ENCODE results near the gene XKRX.

Gene XKRX

DNA sequence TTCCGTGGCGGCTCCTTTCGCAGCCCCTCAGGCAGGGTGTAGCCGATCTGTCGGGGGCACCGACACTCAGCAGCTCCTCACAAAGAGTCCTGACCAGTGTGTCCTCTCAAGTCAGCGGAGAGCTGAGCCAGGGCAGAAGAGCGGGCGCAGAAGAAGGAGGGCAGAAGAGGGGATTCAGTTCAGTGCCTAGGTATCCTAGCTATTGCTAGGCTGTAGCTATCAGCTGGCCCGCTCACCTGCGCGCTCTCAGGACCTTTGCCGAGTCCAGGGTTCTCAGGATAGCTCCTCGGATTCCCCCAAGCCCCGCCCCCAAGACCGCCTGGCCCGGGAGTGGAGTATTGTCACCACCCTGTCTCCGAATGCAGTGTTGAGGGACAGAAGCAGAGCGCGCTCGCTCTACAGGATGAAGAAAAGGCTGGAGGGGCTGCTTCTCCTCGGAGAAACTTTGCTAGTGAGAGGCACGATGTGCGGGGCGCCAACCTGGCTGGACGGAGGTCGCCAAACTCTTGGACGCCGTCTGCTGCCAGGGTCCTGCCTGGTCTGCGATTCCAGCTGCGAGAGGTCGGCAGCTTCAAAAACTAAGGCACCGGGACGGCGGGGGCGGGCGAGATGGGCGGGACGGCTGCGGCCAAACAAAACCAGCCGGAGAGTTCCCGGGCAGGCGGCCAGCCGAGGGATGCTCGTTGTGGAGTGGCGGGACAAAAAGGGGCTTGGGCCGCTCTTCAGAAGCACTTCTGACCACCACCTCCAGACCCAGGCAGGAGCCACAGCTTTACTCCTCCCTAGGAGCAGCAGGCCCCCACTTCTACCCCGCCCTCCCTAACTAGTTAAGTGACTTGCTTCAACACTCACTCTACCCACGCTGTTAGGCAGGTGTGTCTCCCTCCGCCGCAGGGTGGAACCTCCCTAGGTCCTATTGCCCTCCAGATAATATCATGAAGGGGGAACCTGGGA is at the start of gene XKRX:
Gene XKRX, minus strand, starts transcription at position 258 of the 954 bp plus-strand sequence. CDS start 613 bp downstream, outside the sequence.
- H3K4me3 ChIP-seq (ENCODE audit: low read depth, low read length), result peak within 1 kb of the TSS; percentile 53
- CTCF ChIA-PET, result no interaction called here
- POLR2A ChIA-PET, result interaction anchor here (0.8 kb wide), 1 partner anchor 33 kb away, joined by 3 read pairs; no protein-coding TSS in a partner anchor
- DNase-seq (ENCODE audit: low read depth, low spot score), result no peak
- TF ChIP-seq, protein P1, sequence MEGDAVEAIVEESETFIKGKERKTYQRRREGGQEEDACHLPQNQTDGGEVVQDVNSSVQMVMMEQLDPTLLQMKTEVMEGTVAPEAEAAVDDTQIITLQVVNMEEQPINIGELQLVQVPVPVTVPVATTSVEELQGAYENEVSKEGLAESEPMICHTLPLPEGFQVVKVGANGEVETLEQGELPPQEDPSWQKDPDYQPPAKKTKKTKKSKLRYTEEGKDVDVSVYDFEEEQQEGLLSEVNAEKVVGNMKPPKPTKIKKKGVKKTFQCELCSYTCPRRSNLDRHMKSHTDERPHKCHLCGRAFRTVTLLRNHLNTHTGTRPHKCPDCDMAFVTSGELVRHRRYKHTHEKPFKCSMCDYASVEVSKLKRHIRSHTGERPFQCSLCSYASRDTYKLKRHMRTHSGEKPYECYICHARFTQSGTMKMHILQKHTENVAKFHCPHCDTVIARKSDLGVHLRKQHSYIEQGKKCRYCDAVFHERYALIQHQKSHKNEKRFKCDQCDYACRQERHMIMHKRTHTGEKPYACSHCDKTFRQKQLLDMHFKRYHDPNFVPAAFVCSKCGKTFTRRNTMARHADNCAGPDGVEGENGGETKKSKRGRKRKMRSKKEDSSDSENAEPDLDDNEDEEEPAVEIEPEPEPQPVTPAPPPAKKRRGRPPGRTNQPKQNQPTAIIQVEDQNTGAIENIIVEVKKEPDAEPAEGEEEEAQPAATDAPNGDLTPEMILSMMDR (IDR thresholded peaks at IDR 0.05; ENCODE audit: insufficient read depth, low read length, missing control alignments), result no peak

DNA sequence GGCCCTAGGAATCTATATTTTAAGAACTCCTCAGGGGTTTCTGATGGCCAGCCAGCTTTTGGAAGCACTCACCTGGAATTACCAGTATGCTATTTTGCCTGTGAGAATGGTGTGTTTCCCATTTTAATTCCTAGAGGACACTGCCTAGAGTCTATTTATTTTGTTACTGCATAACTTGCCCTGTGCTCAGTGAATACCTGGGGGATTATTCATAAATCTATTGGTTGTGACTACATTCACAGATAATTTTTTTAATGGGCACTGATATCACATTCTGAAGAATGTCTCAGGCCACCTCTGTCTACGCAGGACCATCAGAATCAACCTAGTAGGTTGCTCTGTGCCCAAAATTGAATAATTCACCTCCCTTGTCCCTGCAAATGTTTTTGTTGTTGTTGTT is 47.5 kb upstream of the XKRX start:
- ChIA-PET POLR2A (no interaction called here), CTCF (no interaction called here)
- TF ChIP-seq, protein P1 (IDR thresholded peaks at IDR 0.05; ENCODE audit: insufficient read depth, low read length, missing control alignments), result no peak
- no peak overlapping the region for H3K4me3 ChIP-seq (ENCODE audit: low read depth, low read length)
- no peak for DNase-seq (ENCODE audit: low read depth, low spot score)

DNA sequence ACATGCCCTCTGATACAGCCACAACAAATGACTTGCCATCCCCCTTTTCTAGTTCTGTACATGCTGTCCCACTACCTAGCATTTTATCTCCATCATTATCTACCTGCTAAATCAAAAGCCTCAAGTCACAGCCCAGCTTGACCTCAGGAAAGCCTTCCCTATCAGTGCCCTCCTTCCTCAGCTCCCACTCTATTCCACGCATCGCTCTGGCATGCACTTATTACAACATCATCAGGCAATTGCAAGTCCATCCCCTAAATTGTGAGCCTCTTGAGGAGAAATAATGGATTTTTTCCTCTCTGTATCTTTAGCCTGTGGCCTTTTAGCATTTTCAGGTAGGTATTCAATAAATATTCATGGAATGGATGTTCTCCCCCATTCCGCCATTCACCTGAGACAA is 46.5 kb upstream of the XKRX start:
- CTCF ChIA-PET, result interaction anchor here (1.2 kb wide), 1 partner anchor 312 kb away, joined by 3 read pairs; no protein-coding TSS in a partner anchor
- POLR2A ChIA-PET, result no interaction called here
- TF ChIP-seq, protein P1 (IDR thresholded peaks at IDR 0.05; ENCODE audit: insufficient read depth, low read length, missing control alignments), result no peak
- no peak overlapping the region for H3K4me3 ChIP-seq (ENCODE audit: low read depth, low read length)
- DNase-seq (ENCODE audit: low read depth, low spot score), result no peak

DNA sequence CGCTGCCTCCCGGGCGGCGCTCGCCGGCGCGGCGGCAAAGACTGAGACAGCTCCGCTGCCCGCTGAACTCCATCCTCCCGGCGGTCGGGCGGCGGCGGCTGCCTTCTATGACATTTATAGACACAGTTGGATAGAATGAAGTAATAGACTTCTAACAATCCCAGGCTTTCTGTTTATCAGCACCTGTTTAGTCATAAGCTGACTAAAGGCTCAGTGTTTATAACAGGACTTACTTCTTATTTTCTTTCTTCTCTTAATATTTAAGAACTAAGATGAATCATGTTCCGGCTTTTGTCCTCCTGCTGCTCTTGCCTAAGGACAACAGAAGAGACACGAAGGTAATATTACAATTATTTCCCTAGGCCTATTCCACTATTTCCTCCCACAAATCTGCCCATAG is 44.7 kb upstream of the XKRX start:
- TF ChIP-seq, protein P1 (IDR thresholded peaks at IDR 0.05; ENCODE audit: insufficient read depth, low read length, missing control alignments), result no peak
- ChIA-PET CTCF (no interaction called here), POLR2A (no interaction called here)
- H3K4me3 ChIP-seq (ENCODE audit: low read depth, low read length), result no peak overlapping the region
- no peak for DNase-seq (ENCODE audit: low read depth, low spot score)

DNA sequence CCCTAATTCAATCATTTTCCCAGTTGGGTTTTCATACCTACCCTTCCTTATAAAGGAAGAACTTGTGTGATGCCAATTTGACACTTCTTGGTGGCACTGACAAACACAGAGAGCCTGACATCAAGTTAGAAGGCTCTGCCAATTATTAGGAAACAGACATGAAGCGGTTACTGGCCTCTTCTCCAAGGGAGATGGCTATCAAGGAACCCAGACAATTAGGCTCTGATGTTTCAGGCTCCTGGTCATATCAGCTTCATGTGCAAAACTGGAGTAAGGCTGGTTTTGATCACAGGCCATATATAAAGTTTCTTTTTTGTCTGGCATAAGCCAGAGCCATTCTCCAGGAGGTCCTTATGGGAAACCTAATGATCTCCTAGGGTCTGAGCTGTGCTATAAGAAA is 41.2 kb upstream of the XKRX start:
- POLR2A ChIA-PET, result no interaction called here
- CTCF ChIA-PET, result no interaction called here
- TF ChIP-seq, protein P1 (IDR thresholded peaks at IDR 0.05; ENCODE audit: insufficient read depth, low read length, missing control alignments), result no peak
- no peak overlapping the region for H3K4me3 ChIP-seq (ENCODE audit: low read depth, low read length)
- DNase-seq (ENCODE audit: low read depth, low spot score), result no peak

DNA sequence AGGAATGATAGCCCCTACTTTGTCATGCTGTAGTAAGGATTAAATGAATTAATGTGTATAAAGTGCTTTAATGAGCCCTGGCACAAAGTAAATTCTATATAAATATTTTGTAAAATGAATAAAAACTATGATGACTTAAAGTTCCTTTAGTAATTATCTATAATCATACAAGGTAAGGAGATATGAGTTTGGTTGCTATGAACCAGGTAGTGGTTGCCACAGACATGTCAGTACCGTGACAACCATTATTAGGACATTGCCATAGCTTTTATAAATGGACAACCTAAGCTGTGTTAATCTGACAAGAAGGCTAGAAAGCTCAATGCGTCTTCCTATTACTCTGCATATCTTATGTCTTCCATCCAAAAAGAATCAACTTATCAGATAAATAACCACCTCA is 40.7 kb upstream of the XKRX start, which contains the start of gene ARL13A:
Gene ARL13A, plus strand, starts transcription at position 301 of the 400 bp plus-strand sequence. CDS start 3,982 bp downstream, outside the sequence.
- TF ChIP-seq, protein P1 (IDR thresholded peaks at IDR 0.05; ENCODE audit: insufficient read depth, low read length, missing control alignments), result no peak
- no peak for DNase-seq (ENCODE audit: low read depth, low spot score)
- ChIA-PET CTCF (no interaction called here), POLR2A (no interaction called here)
- no peak within 1 kb of the TSS for H3K4me3 ChIP-seq (ENCODE audit: low read depth, low read length)
